Loucy (cell line): ENCODE data around the gene CLCNKA.

Source experiments
- H2AFZ ChIP-seq: fragments of 200-600 bp; sonication (generic); 2 replicates; pipeline ENCODE4 v1.6.0; 2016; ENCODE audit warnings: antibody characterized with exemption, mild to moderate bottlenecking, low read length, moderate library complexity
- H3F3A ChIP-seq: fragments of 200-600 bp; 2 replicates; pipeline ENCODE4 v1.6.0; 2016; ENCODE audit warnings: antibody characterized with exemption, low read depth, mild to moderate bottlenecking
- H3K27me3 ChIP-seq: fragments of 200-600 bp; sonication (generic); 2 replicates; pipeline ENCODE4 v1.6.1; 2014; ENCODE audit warnings: low read length, mild to moderate bottlenecking; ENCODE audit not compliant: insufficient read depth, poor library complexity, severe bottlenecking
- H3K36me3 ChIP-seq: fragments of 200-600 bp; sonication (generic); 2 replicates; pipeline ENCODE4 v1.6.1; 2016; ENCODE audit warnings: low read length; ENCODE audit not compliant: insufficient read depth
- H3K4me1 ChIP-seq: fragments of 200-600 bp; sonication (generic); 2 replicates; pipeline ENCODE4 v1.5.1; 2014; ENCODE audit warnings: low read length, mild to moderate bottlenecking; ENCODE audit not compliant: insufficient read depth, poor library complexity, severe bottlenecking
- H3K4me2 ChIP-seq: fragments of 200-600 bp; sonication (generic); 2 replicates; pipeline ENCODE4 v1.6.0; 2014; ENCODE audit warnings: antibody characterized with exemption, low read length, low read depth, mild to moderate bottlenecking; ENCODE audit not compliant: poor library complexity, severe bottlenecking
- H3K4me3 ChIP-seq: fragments of 200-600 bp; sonication (generic); 2 replicates; pipeline ENCODE4 v1.5.1; 2014; ENCODE audit warnings: low read length, mild to moderate bottlenecking, mixed read lengths; ENCODE audit not compliant: poor library complexity, severe bottlenecking
- H3K79me2 ChIP-seq: fragments of 200-600 bp; sonication (generic); 2 replicates; pipeline ENCODE4 v1.6.1; 2014; ENCODE audit warnings: low read length; ENCODE audit not compliant: insufficient read depth
- H3K9ac ChIP-seq: fragments of 200-600 bp; sonication (generic); 2 replicates; pipeline ENCODE4 v1.6.0; 2014; ENCODE audit warnings: mild to moderate bottlenecking, low read depth, low read length, moderate library complexity; ENCODE audit not compliant: poor library complexity, severe bottlenecking
- H3K9me2 ChIP-seq: fragments of 200-600 bp; sonication (generic); replicated peaks from 2 replicates; pipeline ENCODE4 v1.6.1; 2016; ENCODE audit warnings: low read depth, low read length, mixed read lengths
- H3K9me3 ChIP-seq: fragments of 200-600 bp; sonication (generic); 2 replicates; pipeline ENCODE4 v1.6.1; 2014; ENCODE audit warnings: mild to moderate bottlenecking, antibody characterized with exemption, low read length, low read depth; ENCODE audit not compliant: insufficient read depth
- H4K20me1 ChIP-seq: fragments of 200-600 bp; sonication (generic); 2 replicates; pipeline ENCODE4 v1.6.0; 2014; ENCODE audit warnings: antibody characterized with exemption, low read length, mild to moderate bottlenecking; ENCODE audit not compliant: insufficient read depth, poor library complexity, severe bottlenecking
- EZH2phosphoT487 ChIP-seq: fragments of 200-600 bp; IDR thresholded peaks from 2 replicates; pipeline ENCODE4 v1.6.1; 2018; ENCODE audit warnings: antibody characterized with exemption, mild to moderate bottlenecking, moderate library complexity, borderline replicate concordance
- TF ChIP-seq, protein P1 (sequence below): fragments of 200-600 bp; sonication (generic); conservative IDR thresholded peaks from 2 replicates; pipeline ENCODE4 v1.5.1; 2014; ENCODE audit warnings: mild to moderate bottlenecking, antibody characterized with exemption, low read length

The CLCNKA gene

DNA sequence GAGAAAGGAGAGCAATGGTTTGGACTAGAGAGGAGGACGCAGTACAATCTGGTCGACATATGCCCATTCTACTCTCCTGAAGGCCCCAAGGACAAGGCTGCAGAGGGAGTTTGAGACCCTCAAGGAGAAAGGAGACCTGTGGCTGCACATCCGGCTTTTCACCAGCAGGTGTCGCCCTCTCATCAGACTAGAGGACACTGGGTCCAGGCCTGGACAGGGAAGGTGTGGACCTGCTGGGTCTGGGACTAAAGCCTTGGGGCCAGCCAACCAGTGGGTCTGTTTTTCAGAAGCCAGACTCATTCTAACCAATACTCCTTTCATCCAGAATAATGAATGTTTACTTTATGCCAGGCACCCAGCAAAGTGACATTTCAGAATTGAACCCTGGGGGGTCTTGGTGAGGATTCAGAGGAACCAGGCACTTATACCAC is 12.8 kb upstream of the CLCNKA start:
- Histone ChIP-seq H3K9me3 (no peaks in the 10 kb centered on the region), H3K9ac (no peak overlapping the region), H3K4me2 (no peak overlapping the region), H2AFZ (no peak overlapping the region), H3K4me1 (no peaks in the 10 kb centered on the region), H4K20me1 (no peaks in the 10 kb centered on the region), H3K4me3 (no peak overlapping the region), H3K27me3 (no peaks in the 10 kb centered on the region), H3K79me2 (no peaks in the 10 kb centered on the region), H3K36me3 (no peaks in the 10 kb centered on the region), H3F3A (no peaks in the 10 kb centered on the region), H3K9me2 (no peaks in the 10 kb centered on the region)
- no peak for TF ChIP-seq EZH2phosphoT487
- TF ChIP-seq, protein P1, sequence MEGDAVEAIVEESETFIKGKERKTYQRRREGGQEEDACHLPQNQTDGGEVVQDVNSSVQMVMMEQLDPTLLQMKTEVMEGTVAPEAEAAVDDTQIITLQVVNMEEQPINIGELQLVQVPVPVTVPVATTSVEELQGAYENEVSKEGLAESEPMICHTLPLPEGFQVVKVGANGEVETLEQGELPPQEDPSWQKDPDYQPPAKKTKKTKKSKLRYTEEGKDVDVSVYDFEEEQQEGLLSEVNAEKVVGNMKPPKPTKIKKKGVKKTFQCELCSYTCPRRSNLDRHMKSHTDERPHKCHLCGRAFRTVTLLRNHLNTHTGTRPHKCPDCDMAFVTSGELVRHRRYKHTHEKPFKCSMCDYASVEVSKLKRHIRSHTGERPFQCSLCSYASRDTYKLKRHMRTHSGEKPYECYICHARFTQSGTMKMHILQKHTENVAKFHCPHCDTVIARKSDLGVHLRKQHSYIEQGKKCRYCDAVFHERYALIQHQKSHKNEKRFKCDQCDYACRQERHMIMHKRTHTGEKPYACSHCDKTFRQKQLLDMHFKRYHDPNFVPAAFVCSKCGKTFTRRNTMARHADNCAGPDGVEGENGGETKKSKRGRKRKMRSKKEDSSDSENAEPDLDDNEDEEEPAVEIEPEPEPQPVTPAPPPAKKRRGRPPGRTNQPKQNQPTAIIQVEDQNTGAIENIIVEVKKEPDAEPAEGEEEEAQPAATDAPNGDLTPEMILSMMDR: peak; percentile 99

DNA sequence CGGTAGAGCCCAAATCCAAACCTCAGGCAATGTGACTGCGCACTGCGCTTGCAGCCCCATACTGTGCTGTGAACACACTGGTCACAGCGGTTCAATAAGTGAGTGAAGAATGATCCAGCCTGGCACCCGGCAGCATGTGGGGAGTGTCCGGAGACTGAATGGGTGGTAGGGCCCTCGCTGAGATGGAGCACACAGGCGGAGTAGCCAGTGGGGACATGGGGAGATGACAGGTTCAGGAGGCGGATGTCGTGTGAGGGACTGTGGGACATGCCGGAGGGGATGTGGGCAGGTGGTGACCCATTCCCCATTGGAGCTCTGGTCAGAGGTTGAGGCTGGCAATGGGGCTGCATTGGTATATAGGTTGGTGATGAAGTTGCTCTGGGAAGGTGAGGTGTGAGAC is 12.2 kb upstream of the CLCNKA start:
- no peaks in the 10 kb centered on the region for H3K79me2 ChIP-seq
- H2AFZ ChIP-seq: no peak overlapping the region
- no peaks in the 10 kb centered on the region for H3K9me3 ChIP-seq
- no peaks in the 10 kb centered on the region for H3K4me1 ChIP-seq
- no peaks in the 10 kb centered on the region for H4K20me1 ChIP-seq
- no peaks in the 10 kb centered on the region for H3F3A ChIP-seq
- no peak overlapping the region for H3K4me3 ChIP-seq
- no peak overlapping the region for H3K9ac ChIP-seq
- no peaks in the 10 kb centered on the region for H3K27me3 ChIP-seq
- H3K36me3 ChIP-seq: no peaks in the 10 kb centered on the region
- TF ChIP-seq, protein P1: no peak
- no peak for TF ChIP-seq EZH2phosphoT487
- no peak overlapping the region for H3K4me2 ChIP-seq
- no peaks in the 10 kb centered on the region for H3K9me2 ChIP-seq

DNA sequence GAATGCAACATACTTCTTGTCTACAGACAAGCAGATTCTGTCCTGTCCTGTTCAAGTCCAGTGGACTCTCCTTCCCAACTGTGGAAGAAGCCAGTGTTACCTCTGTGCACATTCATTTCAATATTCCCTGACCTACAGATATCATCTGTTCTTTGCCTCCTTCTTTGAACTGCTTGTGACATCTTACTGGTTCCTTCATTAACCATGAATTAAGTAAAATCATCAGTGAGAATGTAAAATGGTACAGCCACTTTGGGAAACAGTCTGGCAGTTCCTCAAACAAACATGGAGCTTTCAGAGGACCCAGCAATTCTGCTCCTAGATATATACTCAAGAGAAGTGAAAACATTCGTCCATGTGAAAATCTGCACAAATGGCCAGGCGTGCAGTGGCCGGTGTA is 11.0 kb upstream of the CLCNKA start:
- Histone ChIP-seq H3K9me2 (no peaks in the 10 kb centered on the region), H4K20me1 (no peaks in the 10 kb centered on the region), H3F3A (no peaks in the 10 kb centered on the region), H3K79me2 (no peaks in the 10 kb centered on the region), H3K9me3 (no peaks in the 10 kb centered on the region), H3K27me3 (no peaks in the 10 kb centered on the region), H3K9ac (no peak overlapping the region), H3K4me2 (no peak overlapping the region), H3K36me3 (no peaks in the 10 kb centered on the region), H3K4me1 (no peaks in the 10 kb centered on the region), H3K4me3 (no peak overlapping the region), H2AFZ (no peak overlapping the region)
- TF ChIP-seq, protein P1: no peak
- no peak for TF ChIP-seq EZH2phosphoT487
